ENCODE results near the gene HCRTR1.
"Not testable (repeated sequence)": the region's sequence is repeated elsewhere in the genome, so short reads cannot be mapped to it uniquely, and the experiment has no call there.

The HCRTR1 gene

DNA sequence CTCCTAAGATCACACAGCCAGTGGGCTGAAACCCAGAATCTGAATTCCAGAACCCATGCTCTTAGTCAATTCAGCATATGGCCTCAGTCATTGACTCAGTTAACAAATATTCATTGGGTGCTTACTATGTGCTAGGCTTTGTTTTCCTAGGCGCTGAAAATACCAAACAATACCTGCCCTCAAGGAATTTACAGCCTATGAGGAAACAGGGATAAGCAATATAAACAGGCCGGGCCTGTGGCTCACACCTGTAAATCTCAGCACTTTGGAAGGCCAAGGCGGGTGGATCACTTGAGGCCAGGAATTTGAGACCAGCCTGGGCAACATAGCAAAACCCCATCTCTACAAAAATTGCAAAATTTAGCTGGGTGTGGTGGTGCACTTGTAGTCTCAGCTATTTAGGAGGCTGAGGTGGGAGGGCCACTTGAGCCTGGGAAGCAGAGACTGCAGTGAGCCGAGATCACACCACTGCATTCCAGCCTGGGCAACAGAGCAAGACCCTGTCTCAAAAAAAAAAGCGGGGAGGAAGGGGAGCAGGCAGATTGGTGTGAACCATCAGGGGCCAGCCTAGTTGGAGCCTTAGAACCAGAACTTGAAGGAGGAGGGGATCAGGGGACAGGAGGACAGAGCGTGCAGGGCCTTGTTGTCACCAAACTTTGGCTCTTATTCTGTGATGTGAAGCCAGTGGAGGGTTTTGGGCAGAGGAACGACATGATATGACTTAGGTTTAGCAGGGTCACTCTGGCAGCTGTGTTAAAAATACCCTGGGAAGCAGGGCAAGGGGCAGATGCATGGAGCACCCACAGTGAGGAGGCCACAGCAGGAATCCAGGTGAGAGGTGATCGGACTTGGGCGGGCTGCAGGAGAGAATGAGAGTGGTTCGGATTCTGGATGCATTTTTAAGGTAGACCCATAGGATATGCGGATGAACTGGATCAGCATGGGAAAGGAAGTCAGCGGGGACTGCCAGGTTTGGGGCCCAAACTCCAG, 35.4 kb upstream of the HCRTR1 start:
- DNase-seq (ENCODE audit: low read depth in 2 of 2): no peak

GRCh38 chr1:31583082-31583994, 34.2 kb upstream of the HCRTR1 start:
- DNase-seq (ENCODE audit: low read depth in 2 of 2): no peak

DNA sequence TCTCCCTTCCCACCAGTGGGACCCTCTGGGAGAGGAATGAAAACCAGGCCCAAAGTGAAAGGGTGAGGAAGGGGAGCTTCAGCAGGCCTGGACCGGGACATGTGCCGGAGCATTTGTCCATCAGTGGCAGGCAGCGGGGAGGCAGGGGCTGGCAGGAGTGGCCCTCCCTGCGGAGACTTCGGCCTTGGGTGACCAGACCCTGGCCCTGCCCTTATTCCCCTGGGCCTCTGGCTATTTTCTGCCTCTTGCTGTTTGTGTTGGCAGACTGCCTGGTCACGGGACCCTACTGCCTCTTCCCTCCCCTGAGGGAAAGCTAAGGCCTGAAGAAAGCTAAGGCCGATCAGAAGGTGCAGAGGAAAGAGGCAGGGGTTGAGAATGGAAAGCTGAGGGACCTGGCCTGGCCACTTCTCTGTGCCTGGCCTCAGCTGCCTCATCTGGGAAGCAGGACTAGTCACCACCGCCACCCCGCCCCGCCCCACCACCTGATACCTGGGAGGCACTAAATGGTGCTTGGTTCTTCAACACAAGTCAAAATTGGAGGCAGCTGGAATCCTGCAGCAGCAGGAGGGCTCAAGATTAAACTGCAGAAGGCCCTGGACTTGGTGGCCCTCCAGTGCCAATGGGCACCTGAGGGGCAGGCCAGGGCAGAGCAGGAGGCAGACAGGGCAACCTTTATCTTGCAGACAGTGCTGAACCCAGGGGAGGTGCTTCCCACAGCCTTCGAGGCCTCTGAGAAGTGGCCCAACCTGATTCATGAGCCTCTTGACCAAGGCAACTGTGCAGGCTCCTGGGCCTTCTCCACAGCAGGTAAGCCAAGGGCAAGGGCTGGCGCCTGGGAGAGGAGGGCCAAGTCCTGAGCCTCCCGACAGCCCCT, 33.3 kb upstream of the HCRTR1 start:
- DNase-seq (ENCODE audit: low read depth in 2 of 2): no peak

GRCh38 chr1:31584869-31585735, 32.4 kb upstream of the HCRTR1 start:
- DNase-seq (ENCODE audit: low read depth in 2 of 2): no peak

DNA sequence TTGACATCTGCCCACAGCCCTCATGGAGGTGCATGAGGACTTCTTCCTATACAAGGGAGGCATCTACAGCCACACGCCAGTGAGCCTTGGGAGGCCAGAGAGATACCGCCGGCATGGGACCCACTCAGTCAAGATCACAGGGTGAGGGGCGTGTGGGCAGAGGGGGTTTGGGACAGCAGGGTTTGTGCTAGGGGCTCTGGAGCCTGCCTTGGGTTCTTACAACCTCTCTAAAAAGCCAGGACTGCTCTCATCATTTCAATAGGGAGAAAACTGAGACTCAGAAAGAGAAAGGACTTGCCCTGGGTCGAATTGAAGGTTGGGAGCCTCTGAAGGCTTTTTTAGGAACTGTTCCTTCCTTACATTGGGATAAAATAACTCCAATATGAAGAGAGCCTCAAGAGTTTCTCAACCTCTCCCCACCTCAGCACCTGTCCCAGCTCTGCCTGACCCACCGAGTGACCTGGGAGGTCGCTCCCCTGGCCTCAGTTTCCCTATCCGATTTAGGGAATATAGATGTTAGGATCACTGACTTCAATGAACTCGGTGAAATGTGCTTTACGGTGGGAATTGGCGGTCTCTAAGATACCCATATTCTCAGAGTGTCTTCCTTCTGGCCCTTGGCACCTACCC, 31.6 kb upstream of the HCRTR1 start:
- DNase-seq (ENCODE audit: low read depth in 2 of 2): no peak

DNA sequence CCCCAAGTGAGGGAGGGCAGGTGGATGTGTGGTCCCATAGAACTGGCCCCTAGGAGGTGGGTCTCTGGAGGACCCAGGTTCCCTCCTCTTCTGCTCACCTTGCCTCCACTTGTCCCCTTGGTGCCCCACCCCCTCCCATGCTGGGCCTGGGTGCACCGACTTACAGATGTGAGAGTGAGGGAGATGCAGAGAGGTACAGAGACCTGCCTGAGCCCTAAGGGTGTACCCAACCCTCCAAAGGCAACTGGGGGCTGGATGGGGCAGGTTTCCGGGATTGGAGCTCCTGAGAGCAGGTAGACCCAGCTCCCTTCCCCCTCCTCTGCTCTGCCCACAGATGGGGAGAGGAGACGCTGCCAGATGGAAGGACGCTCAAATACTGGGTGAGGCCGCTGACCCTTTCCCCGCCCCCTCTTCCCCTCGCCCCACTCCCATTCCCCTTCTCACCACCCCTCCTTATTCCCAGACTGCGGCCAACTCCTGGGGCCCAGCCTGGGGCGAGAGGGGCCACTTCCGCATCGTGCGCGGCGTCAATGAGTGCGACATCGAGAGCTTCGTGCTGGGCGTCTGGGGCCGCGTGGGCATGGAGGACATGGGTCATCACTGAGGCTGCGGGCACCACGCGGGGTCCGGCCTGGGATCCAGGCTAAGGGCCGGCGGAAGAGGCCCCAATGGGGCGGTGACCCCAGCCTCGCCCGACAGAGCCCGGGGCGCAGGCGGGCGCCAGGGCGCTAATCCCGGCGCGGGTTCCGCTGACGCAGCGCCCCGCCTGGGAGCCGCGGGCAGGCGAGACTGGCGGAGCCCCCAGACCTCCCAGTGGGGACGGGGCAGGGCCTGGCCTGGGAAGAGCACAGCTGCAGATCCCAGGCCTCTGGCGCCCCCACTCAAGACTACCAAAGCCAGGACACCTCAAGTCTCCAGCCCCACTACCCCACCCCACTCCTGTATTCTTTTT, 30.8 kb upstream of the HCRTR1 start:
- DNase-seq (ENCODE audit: low read depth in 2 of 2): no peak

DNA sequence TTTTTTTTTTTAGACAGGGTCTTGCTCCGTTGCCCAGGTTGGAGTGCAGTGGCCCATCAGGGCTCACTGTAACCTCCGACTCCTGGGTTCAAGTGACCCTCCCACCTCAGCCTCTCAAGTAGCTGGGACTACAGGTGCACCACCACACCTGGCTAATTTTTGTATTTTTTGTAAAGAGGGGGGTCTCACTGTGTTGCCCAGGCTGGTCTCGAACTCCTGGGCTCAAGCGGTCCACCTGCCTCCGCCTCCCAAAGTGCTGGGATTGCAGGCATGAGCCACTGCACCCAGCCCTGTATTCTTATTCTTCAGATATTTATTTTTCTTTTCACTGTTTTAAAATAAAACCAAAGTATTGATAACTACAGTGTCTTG, 30.2 kb upstream of the HCRTR1 start:
- not testable (repeated sequence) for DNase-seq (ENCODE audit: low read depth in 2 of 2)

DNA sequence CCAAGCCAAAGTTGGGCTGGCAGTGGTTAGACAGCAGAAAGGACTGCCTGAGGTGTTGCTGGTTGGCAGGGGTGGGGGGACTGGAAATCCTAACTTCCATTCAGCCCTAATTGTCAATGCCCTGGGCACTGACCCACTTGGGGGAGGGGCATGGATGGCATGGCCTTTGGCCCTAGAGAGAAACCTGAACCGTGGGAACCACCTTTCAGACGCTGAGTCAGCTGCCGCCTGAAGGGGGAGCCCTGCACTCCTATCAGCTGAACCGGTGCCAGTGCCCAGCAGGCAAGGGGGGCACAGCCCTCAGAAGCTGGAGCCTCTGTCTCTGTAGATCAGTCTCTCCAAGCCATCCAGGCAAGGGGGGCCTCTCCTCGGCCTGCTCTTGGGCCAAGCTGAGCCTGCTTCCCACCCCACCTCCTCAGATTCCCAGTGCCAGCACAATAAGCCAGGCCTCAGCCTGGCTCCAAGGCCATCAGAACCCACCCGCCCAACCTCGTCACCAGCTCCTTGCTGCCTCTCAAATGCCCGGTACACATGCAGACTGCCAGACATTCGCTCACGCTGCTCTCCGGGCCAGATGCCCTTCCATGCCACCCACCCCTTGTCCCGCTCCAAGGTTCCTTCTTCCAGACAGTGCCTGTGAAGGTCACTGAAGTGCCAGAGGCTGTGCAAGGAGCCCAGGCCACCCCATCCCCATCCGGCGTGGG, 29.6 kb upstream of the HCRTR1 start:
- DNase-seq (ENCODE audit: low read depth in 2 of 2): peak; percentile 32 to 45

GRCh38 chr1:31588751-31589515, 28.6 kb upstream of the HCRTR1 start:
- DNase-seq (ENCODE audit: low read depth in 2 of 2): no peak

DNA sequence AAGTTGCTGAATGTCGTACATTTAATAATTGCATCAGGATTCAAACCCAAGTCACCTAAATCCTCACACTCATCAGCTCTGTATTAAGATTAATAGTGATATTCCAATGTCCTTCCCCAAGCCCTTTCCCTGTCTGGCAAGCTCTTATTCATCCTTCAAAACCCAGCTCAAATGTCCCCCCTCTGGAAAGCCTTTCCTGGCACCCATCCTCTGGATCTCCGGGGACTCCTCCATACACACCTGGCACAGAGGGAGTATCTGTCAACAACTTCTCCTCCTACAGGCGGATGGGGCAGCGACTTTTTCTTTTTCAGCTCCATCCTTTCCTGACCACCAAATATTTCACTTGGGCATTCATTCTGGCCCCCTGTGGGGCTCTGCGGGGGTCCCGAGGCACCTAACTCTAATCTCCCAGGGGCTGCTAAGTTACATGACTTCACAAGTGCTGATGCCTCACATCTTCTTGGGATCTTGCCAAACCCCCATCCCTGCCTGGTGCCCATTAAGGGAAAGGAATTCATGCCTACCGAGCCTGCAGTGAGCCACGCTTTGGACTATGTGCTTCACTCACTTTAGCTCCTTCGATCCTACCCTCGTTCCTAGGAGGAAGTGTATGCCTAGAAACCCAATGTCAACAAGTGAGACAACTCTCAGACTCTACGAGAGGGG, 25.9 kb upstream of the HCRTR1 start:
- DNase-seq (ENCODE audit: low read depth in 2 of 2): no peak

- DNase-seq (ENCODE audit: low read depth in 2 of 2): no peak
These were observed 25.4 kb upstream of the HCRTR1 start for GRCh38 chr1:31592132-31592531.

GRCh38 chr1:31593136-31593665, 24.3 kb upstream of the HCRTR1 start:
- DNase-seq (ENCODE audit: low read depth in 2 of 2): no peak

- DNase-seq (ENCODE audit: low read depth in 2 of 2): peak; percentile 71 to 75
These were observed 23.5 kb upstream of the HCRTR1 start for GRCh38 chr1:31593770-31594632.

DNA sequence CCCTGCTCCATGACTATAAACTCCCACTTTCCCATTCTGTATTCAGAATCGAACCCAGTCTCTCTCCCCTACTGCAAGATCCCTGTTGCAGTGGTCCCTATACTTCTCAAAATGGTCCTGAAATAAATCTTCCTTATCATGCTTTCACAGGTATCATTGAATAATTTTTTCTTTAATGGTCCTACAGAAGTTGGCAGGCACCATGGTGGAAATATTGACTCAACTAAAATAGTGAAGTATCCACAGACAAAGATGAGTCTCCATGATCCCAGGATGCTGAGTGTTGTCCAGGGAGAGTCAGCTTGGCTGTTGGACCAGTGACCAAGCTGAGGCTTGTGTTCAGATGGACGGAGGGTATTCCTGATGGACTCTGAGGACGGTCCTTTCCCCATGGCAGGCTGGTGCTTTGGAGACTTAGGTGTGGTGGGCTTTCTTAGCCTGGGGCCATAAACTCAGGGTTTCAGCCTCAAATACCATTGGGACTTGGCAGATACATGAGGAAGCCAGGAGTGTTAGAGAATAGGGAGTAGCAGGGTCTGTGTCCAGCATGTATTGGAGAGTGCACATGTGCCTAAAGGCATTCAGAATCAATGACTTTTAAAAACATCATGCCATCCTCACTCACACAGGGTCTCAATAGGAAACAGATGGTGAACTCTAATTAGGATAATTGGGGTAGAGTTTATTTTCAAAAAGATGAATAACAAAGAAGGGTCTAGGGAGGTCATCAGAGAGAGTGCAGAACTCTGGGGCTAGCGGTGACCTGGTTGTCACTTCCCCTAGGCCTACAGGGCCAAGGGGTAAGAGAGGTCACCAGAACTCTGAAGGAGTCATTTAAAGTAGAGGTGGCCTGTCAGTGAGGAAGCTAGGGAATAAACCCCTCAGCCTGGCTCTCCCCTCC, 21.4 kb upstream of the HCRTR1 start:
- DNase-seq (ENCODE audit: low read depth in 2 of 2): no peak

DNA sequence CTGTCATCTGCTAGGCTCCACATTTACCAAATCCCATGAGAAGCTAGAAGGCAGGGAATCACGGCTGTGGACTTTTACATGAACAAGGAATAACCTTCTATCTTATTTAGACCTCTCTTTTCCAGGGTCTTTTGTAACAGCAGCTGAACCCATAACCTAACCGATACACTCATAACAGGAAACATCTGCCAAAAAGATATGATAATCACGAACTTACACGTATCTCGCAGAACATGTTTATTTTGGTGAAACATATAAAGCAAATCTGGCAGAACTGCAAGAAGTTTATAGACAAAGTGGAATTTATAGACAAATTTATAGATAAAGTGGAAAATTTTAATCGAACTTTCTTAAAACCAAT, 20.8 kb upstream of the HCRTR1 start:
- DNase-seq (ENCODE audit: low read depth in 2 of 2): no peak
